DOHH2 (cell line): ENCODE results near the gene HSD17B14.

Experiments used
- EZH2phosphoT487 ChIP-seq: fragments of 200-600 bp; sonication (generic); IDR thresholded peaks from 2 replicates; pipeline ENCODE4 v1.6.1; 2017; ENCODE audit warnings: borderline replicate concordance, mild to moderate bottlenecking, antibody characterized with exemption, low read length, moderate library complexity, mixed read lengths
- TF ChIP-seq, protein P1 (sequence below): fragments of 200-600 bp; sonication (generic); IDR thresholded peaks from one replicate; pipeline ENCODE4 v1.5.1; 2014; ENCODE audit warnings: antibody characterized with exemption, mild to moderate bottlenecking, low read depth, low read length; ENCODE audit not compliant: poor library complexity, severe bottlenecking

DNA sequence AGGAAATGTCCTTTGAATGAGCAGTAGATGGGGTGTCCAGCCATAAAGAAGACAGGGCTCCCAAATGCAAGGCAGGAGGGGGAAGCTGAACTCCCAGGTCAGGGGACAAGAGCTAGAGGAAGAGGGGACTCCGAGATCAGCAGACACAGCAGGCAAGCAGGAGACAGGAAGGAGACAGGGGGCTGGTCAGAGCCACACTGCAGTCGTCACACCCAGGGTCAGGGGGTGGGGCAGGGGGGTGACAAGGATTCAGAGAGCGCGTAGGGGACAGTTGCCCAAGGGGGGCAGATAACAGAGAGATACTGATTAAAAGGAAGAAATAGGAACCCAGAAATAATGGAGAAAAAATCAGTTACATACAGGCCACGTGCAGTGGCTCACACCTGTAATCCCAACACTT is 3.2 kb downstream of the HSD17B14 start:
- TF ChIP-seq EZH2phosphoT487 = no peak
- TF ChIP-seq, protein P1, sequence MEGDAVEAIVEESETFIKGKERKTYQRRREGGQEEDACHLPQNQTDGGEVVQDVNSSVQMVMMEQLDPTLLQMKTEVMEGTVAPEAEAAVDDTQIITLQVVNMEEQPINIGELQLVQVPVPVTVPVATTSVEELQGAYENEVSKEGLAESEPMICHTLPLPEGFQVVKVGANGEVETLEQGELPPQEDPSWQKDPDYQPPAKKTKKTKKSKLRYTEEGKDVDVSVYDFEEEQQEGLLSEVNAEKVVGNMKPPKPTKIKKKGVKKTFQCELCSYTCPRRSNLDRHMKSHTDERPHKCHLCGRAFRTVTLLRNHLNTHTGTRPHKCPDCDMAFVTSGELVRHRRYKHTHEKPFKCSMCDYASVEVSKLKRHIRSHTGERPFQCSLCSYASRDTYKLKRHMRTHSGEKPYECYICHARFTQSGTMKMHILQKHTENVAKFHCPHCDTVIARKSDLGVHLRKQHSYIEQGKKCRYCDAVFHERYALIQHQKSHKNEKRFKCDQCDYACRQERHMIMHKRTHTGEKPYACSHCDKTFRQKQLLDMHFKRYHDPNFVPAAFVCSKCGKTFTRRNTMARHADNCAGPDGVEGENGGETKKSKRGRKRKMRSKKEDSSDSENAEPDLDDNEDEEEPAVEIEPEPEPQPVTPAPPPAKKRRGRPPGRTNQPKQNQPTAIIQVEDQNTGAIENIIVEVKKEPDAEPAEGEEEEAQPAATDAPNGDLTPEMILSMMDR = no peak
